ENCODE measurements around the gene EIF4G3.
"Not testable (repeated sequence)": the region's sequence is repeated elsewhere in the genome, so short reads cannot be mapped to it uniquely, and the experiment has no call there.

EIF4G3 gene

GRCh38 chr1:21192871-21193270 lies 16.2 kb upstream of the EIF4G3 start:
- no peak for DNase-seq (ENCODE audit: low read depth)
- no peak overlapping the region for H3K4me3 ChIP-seq (ENCODE audit: low read depth, low read length)
- no peak for TF ChIP-seq CTCF (conservative IDR thresholded peaks at IDR 0.05; ENCODE audit: low read depth, low read length)

- H3K4me3 ChIP-seq (ENCODE audit: low read depth, low read length): no peak overlapping the region
- no peak for TF ChIP-seq CTCF (conservative IDR thresholded peaks at IDR 0.05; ENCODE audit: low read depth, low read length)
- DNase-seq (ENCODE audit: low read depth): no peak
Measured at GRCh38 chr1:21192284-21192683, 15.6 kb upstream of the EIF4G3 start.

- DNase-seq (ENCODE audit: low read depth); H3K4me3 ChIP-seq (ENCODE audit: low read depth, low read length): not testable (repeated sequence)
Measured at GRCh38 chr1:21190771-21191170, 14.1 kb upstream of the EIF4G3 start.

GRCh38 chr1:21189906-21190500 lies 13.3 kb upstream of the EIF4G3 start:
- DNase-seq (ENCODE audit: low read depth): no peak
- H3K4me3 ChIP-seq (ENCODE audit: low read depth, low read length): no peak overlapping the region
- no peak for TF ChIP-seq CTCF (conservative IDR thresholded peaks at IDR 0.05; ENCODE audit: low read depth, low read length)

GRCh38 chr1:21189421-21189820 lies 12.7 kb upstream of the EIF4G3 start:
- no peak overlapping the region for H3K4me3 ChIP-seq (ENCODE audit: low read depth, low read length)
- no peak for DNase-seq (ENCODE audit: low read depth)
- no peak for TF ChIP-seq CTCF (conservative IDR thresholded peaks at IDR 0.05; ENCODE audit: low read depth, low read length)

- TF ChIP-seq CTCF (conservative IDR thresholded peaks at IDR 0.05; ENCODE audit: low read depth, low read length): no peak
- DNase-seq (ENCODE audit: low read depth): no peak
- H3K4me3 ChIP-seq (ENCODE audit: low read depth, low read length): no peak overlapping the region
Measured at GRCh38 chr1:21188235-21188634, 11.5 kb upstream of the EIF4G3 start.

GRCh38 chr1:21185221-21185731 lies 8.6 kb upstream of the EIF4G3 start:
- DNase-seq (ENCODE audit: low read depth): no peak
- TF ChIP-seq CTCF (conservative IDR thresholded peaks at IDR 0.05; ENCODE audit: low read depth, low read length): no peak
- H3K4me3 ChIP-seq (ENCODE audit: low read depth, low read length): no peak overlapping the region
